Astrocyte of the hippocampus (primary cell): ENCODE results near the gene POP5.
"Not testable (repeated sequence)": the region's sequence is repeated elsewhere in the genome, so short reads cannot be mapped to it uniquely, and the experiment has no call there.

Experiments used
- DNase-seq: peaks from one replicate; pipeline ENCODE4 v3.0.0; 2011; ENCODE audit warnings: low read depth, low spot score

Gene POP5

GRCh38 chr12:120538281-120539156 is 42.7 kb downstream of the POP5 start:
- DNase-seq = peak; percentile 89

DNA sequence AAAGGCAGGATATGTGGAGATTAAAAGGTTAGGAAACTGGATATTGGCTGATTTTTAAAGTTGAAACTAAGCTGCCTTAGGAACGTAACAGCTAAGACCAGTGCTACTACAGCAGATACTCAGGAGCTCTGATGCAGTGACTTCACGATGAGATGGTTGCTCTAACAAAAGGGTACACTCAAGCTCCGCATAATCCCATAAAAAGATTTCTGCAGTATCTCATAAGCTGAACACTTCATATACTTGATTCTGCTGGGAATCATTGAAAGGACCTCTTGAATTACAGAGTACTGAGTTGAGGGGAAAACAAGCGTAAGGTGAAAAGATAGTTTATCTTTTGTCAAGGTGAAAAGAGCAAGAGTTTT is 43.4 kb downstream of the POP5 start:
- peak; percentile 20 for DNase-seq

- no peak for DNase-seq
Measured at GRCh38 chr12:120536064-120536791, 45.0 kb downstream of the POP5 start.

GRCh38 chr12:120534703-120535655 is 46.2 kb downstream of the POP5 start:
- DNase-seq = peak; percentile 81

GRCh38 chr12:120534203-120534702 is 46.9 kb downstream of the POP5 start, which contains the start of gene RNF10:
Gene RNF10, plus strand, starts transcription at chr12:120534356. Its CDS starts 456 bp downstream, at chr12:120534812.
- DNase-seq = peak; percentile 93

- DNase-seq = no peak
Measured at GRCh38 chr12:120532701-120533238, 48.4 kb downstream of the POP5 start.

- not testable (repeated sequence) for DNase-seq
Measured at GRCh38 chr12:120530418-120530761, 50.8 kb downstream of the POP5 start.

DNA sequence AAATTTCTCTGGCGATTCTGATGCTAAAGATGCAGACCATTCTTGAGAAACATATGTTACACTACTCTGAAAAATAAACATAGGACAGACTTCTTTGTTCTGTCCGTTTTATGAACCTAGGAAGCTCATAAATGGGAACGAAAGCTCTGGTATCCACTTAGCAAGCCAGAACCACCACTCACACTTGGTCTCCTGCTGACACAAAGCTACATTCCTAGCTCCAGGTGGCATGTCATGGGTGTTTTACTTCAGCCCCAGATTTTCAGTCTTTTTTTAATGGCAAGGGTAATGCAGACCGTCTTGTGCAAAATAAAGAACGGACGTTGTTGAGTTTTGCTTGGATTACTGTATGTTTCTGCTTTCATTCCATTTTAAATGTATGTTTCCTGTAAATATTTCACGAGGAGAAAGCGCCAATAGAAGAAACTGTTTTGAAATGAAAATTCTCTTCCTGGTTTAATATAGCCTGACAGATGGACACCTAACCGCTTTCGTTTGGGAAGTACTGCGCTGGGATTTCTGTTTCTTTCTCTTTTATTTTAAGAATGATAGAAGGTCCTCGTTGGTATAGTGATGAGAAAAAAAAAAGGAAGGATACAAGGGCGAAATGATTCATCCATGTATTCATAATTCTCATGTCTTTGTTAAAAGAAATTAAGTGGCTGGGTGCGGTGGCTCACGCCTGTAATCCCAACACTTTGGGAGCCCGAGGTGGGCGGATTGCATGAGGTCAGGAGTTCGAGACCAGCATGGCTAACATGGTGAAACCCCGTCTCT is 51.4 kb downstream of the POP5 start:
- DNase-seq = peak; percentile 56

- peak; percentile 94 for DNase-seq
Measured at GRCh38 chr12:120528861-120529525, 52.2 kb downstream of the POP5 start, which contains the start of gene COQ5. Gene COQ5, minus strand, starts transcription at chr12:120529158. Its CDS starts 17 bp downstream, at chr12:120529141.
